Cardiac muscle cell (in vitro differentiated cells and primary cell): ENCODE results near the gene POLR2L. TPM values are rescaled to one million over a fixed set of nuclear protein-coding genes. Genes with fewer than 3 reads are reported as not detected.

Experiments
- DNase-seq, 2 donors: peaks; one replicate each; pipeline versions ENCODE4 v3.0.0 to v3.0.0-alpha.2; 2010 to 2017; ENCODE audit warnings: low read depth in 1 of 2, low spot score in 1 of 2
- H3K27ac ChIP-seq: fragments of 200-600 bp; sonication (generic); 2 replicates; pipeline ENCODE4 v1.5.1; 2016
- H3K27me3 ChIP-seq: fragments of 200-600 bp; sonication (generic); 2 replicates; pipeline ENCODE4 v1.6.0; 2016; ENCODE audit warnings: control low read depth
- H3K36me3 ChIP-seq: fragments of 200-600 bp; sonication (generic); 2 replicates; pipeline ENCODE4 v1.5.1; 2016; ENCODE audit warnings: control low read depth
- H3K4me1 ChIP-seq: fragments of 200-600 bp; sonication (generic); 2 replicates; pipeline ENCODE4 v1.8.1; 2017; ENCODE audit warnings: low read depth, mild to moderate bottlenecking, mixed run types
- H3K4me3 ChIP-seq: fragments of 200-600 bp; sonication (generic); 2 replicates; pipeline ENCODE4 v1.5.1; 2016; ENCODE audit warnings: mild to moderate bottlenecking
- H3K9me3 ChIP-seq: fragments of 200-600 bp; sonication (generic); 2 replicates; pipeline ENCODE4 v1.5.1; 2017; ENCODE audit warnings: low read depth, mild to moderate bottlenecking, control low read depth
- polyA plus RNA-seq: library from polyadenylated mRNA; unstranded; fragments of >200 nt; fragmentation: Nextera tagmentation; extraction: Ambion mirVana; gene quantifications from 2 replicates; pipeline ENCODE4 v1.2.1, GENCODE V29; 2016
- total RNA-seq: library from RNA; depleted of rRNA; stranded (reverse); fragments of >200 nt; gene quantifications from 2 replicates; pipeline ENCODE4 v1.2.3, GENCODE V29; 2016
- TF ChIP-seq, protein P1 (sequence below): IDR thresholded peaks from 2 replicates; pipeline ENCODE4 v1.5.1; 2012; ENCODE audit warnings: low read depth, mild to moderate bottlenecking, low read length

Gene POLR2L
- total and polyA plus RNA-seq, 2 experiments from 2014 or later, result 67.3 to 482 TPM

GRCh38 chr11:803467-803742 lies 38.9 kb downstream of the POLR2L start:
- no peak for DNase-seq
- no peak overlapping the region for H3K4me3 ChIP-seq
- H3K9me3 ChIP-seq, result no peaks in the 10 kb centered on the region
- no peaks in the 10 kb centered on the region for H3K27me3 ChIP-seq
- H3K36me3 ChIP-seq, result no peaks in the 10 kb centered on the region
- peaks cover 8% of the 10 kb centered on the region for H3K4me1 ChIP-seq
- H3K27ac ChIP-seq, result no peak overlapping the region
- TF ChIP-seq, protein P1, sequence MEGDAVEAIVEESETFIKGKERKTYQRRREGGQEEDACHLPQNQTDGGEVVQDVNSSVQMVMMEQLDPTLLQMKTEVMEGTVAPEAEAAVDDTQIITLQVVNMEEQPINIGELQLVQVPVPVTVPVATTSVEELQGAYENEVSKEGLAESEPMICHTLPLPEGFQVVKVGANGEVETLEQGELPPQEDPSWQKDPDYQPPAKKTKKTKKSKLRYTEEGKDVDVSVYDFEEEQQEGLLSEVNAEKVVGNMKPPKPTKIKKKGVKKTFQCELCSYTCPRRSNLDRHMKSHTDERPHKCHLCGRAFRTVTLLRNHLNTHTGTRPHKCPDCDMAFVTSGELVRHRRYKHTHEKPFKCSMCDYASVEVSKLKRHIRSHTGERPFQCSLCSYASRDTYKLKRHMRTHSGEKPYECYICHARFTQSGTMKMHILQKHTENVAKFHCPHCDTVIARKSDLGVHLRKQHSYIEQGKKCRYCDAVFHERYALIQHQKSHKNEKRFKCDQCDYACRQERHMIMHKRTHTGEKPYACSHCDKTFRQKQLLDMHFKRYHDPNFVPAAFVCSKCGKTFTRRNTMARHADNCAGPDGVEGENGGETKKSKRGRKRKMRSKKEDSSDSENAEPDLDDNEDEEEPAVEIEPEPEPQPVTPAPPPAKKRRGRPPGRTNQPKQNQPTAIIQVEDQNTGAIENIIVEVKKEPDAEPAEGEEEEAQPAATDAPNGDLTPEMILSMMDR, result no peak

GRCh38 chr11:802693-803466 lies 39.4 kb downstream of the POLR2L start:
- TF ChIP-seq, protein P1, result no peak
- no peaks in the 10 kb centered on the region for H3K27me3 ChIP-seq
- no peaks in the 10 kb centered on the region for H3K9me3 ChIP-seq
- no peaks in the 10 kb centered on the region for H3K36me3 ChIP-seq
- H3K27ac ChIP-seq, result no peak overlapping the region
- DNase-seq, result no peak
- H3K4me1 ChIP-seq, result peaks cover 4% of the 10 kb centered on the region
- H3K4me3 ChIP-seq, result no peak overlapping the region

DNA sequence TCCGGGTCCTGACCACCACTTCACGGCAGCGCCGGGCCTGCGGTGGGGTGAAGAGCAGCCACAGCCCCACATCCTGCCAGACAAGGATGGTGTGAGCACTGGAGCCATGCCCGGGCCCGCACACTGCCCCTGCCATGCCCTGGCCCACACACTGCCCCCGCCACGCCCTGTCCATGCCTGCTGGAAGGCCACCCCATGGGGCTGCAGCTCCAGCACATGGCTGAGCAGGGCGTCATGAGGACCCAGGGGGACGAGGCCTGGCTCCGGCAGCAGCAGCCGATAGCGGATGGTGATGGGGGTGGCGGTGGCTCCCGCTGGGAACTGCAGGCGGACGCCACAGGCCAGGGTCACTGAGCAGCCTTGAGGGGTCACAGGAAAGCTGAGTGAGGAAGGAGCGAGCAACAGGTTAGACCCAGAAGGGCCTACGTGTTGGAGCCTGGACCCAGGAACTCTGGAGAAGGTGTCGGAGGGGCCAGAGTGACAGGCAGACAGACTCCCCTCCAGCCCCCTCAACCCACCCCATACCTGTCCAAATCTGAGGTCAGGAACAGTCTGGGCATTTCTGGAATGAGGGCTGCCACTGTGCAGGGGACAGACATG lies 40.2 kb downstream of the POLR2L start:
- Histone ChIP-seq H3K27ac (no peak overlapping the region), H3K9me3 (no peaks in the 10 kb centered on the region), H3K27me3 (no peaks in the 10 kb centered on the region), H3K4me3 (no peak overlapping the region), H3K4me1 (peaks cover 4% of the 10 kb centered on the region), H3K36me3 (no peaks in the 10 kb centered on the region)
- DNase-seq, result no peak
- TF ChIP-seq, protein P1, result no peak

- TF ChIP-seq, protein P1, result no peak
- peaks cover 13% of the 10 kb centered on the region for H3K4me1 ChIP-seq
- no peaks in the 10 kb centered on the region for H3K27me3 ChIP-seq
- no peak overlapping the region for H3K4me3 ChIP-seq
- no peak for DNase-seq
- H3K27ac ChIP-seq, result no peak overlapping the region
- H3K9me3 ChIP-seq, result no peaks in the 10 kb centered on the region
- H3K36me3 ChIP-seq, result no peaks in the 10 kb centered on the region
Measured at GRCh38 chr11:801097-801780, 41.1 kb downstream of the POLR2L start.

GRCh38 chr11:800473-800872 lies 41.9 kb downstream of the POLR2L start:
- H3K27me3 ChIP-seq, result no peaks in the 10 kb centered on the region
- H3K36me3 ChIP-seq, result no peaks in the 10 kb centered on the region
- H3K4me3 ChIP-seq, result no peak overlapping the region
- no peak overlapping the region for H3K27ac ChIP-seq
- no peak for DNase-seq
- H3K9me3 ChIP-seq, result no peaks in the 10 kb centered on the region
- TF ChIP-seq, protein P1, result no peak
- peaks cover 19% of the 10 kb centered on the region for H3K4me1 ChIP-seq
